Germinal center (tissue), 1 donor: ENCODE data around the gene SOAT1.

Source experiments
- DNase-seq: peaks from one replicate; pipeline ENCODE4 v3.0.0; 2012; ENCODE audit warnings: mixed read lengths, low spot score

Gene SOAT1

GRCh38 chr1:179305450-179305849 lies 11.9 kb downstream of the SOAT1 start:
- DNase-seq: no peak

- DNase-seq: no peak
Observed at GRCh38 chr1:179310291-179310690, 16.7 kb downstream of the SOAT1 start.

GRCh38 chr1:179310721-179311120 lies 17.1 kb downstream of the SOAT1 start:
- DNase-seq: no peak

GRCh38 chr1:179311149-179311700 lies 17.6 kb downstream of the SOAT1 start:
- DNase-seq: no peak

GRCh38 chr1:179313004-179313403 lies 19.4 kb downstream of the SOAT1 start:
- DNase-seq: no peak

- no peak for DNase-seq
Observed at GRCh38 chr1:179314928-179315327, 21.3 kb downstream of the SOAT1 start.

GRCh38 chr1:179318491-179318890 lies 24.9 kb downstream of the SOAT1 start:
- no peak for DNase-seq

- no peak for DNase-seq
Observed at GRCh38 chr1:179321533-179322216, 28.1 kb downstream of the SOAT1 start.

- no peak for DNase-seq
Observed at GRCh38 chr1:179322557-179322956, 29.0 kb downstream of the SOAT1 start.

- DNase-seq: no peak
Observed at GRCh38 chr1:179323436-179323835, 29.8 kb downstream of the SOAT1 start.

GRCh38 chr1:179325836-179326235 lies 32.2 kb downstream of the SOAT1 start:
- DNase-seq: no peak

- no peak for DNase-seq
Observed at GRCh38 chr1:179326746-179327145, 33.1 kb downstream of the SOAT1 start.

GRCh38 chr1:179327196-179327595 lies 33.6 kb downstream of the SOAT1 start:
- DNase-seq: no peak

- DNase-seq: no peak
Observed at GRCh38 chr1:179327679-179328078, 34.1 kb downstream of the SOAT1 start.

- DNase-seq: no peak
Observed at GRCh38 chr1:179329862-179330261, 36.3 kb downstream of the SOAT1 start.

- DNase-seq: no peak
Observed at GRCh38 chr1:179334440-179334839, 40.8 kb downstream of the SOAT1 start.

- DNase-seq: no peak
Observed at GRCh38 chr1:179337288-179337687, 43.7 kb downstream of the SOAT1 start.

GRCh38 chr1:179337942-179338560 lies 44.5 kb downstream of the SOAT1 start:
- DNase-seq: no peak

- DNase-seq: no peak
Observed at GRCh38 chr1:179340918-179341317, 47.3 kb downstream of the SOAT1 start.

GRCh38 chr1:179341943-179342547 lies 48.4 kb downstream of the SOAT1 start:
- DNase-seq: no peak

- DNase-seq: no peak
Observed at GRCh38 chr1:179342740-179343404, 49.3 kb downstream of the SOAT1 start.

- DNase-seq: no peak
Observed at GRCh38 chr1:179351281-179351680, 57.7 kb downstream of the SOAT1 start.

GRCh38 chr1:179352236-179352635 lies 58.6 kb downstream of the SOAT1 start:
- no peak for DNase-seq
